NCI-H526 treated with DMSO at 0.1 percent for 48 hours (cell line): ENCODE data around the gene CCDC80.
"Not testable (repeated sequence)": the region's sequence is repeated elsewhere in the genome, so short reads cannot be mapped to it uniquely, and the experiment has no call there.

Experiments
- DNase-seq: peaks from one replicate; lab custom pipeline; 2025; lab: John Stamatoyannopoulos, UW

CCDC80 gene

GRCh38 chr3:112640930-112641801, at the start of gene CCDC80:
Gene CCDC80, minus strand, starts transcription at chr3:112641143. Its CDS starts 1,238 bp downstream, at chr3:112639905.
- DNase-seq = no peak

- no peak for DNase-seq
These were observed 49.0 kb upstream of the CCDC80 start for GRCh38 chr3:112689989-112690388.

GRCh38 chr3:112689385-112689784, 48.4 kb upstream of the CCDC80 start:
- no peak for DNase-seq

GRCh38 chr3:112688819-112689218, 47.9 kb upstream of the CCDC80 start:
- no peak for DNase-seq

GRCh38 chr3:112688085-112688769, 47.3 kb upstream of the CCDC80 start:
- no peak for DNase-seq

- DNase-seq = no peak
These were observed 46.7 kb upstream of the CCDC80 start for GRCh38 chr3:112687616-112688015.

GRCh38 chr3:112687211-112687610, 46.3 kb upstream of the CCDC80 start:
- DNase-seq = no peak

GRCh38 chr3:112685956-112686799, 45.2 kb upstream of the CCDC80 start:
- DNase-seq = no peak

- no peak for DNase-seq
These were observed 44.5 kb upstream of the CCDC80 start for GRCh38 chr3:112685420-112685819.

GRCh38 chr3:112682361-112682760, 41.4 kb upstream of the CCDC80 start:
- DNase-seq = no peak

GRCh38 chr3:112681822-112682325, 40.9 kb upstream of the CCDC80 start:
- no peak for DNase-seq

- DNase-seq = no peak
These were observed 35.8 kb upstream of the CCDC80 start for GRCh38 chr3:112676659-112677234.

- no peak for DNase-seq
These were observed 35.1 kb upstream of the CCDC80 start for GRCh38 chr3:112675943-112676535.

- no peak for DNase-seq
These were observed 34.4 kb upstream of the CCDC80 start for GRCh38 chr3:112675349-112675748.

- no peak for DNase-seq
These were observed 32.0 kb upstream of the CCDC80 start for GRCh38 chr3:112672716-112673541.

GRCh38 chr3:112671930-112672715, 31.2 kb upstream of the CCDC80 start:
- DNase-seq = no peak

- no peak for DNase-seq
These were observed 29.9 kb upstream of the CCDC80 start for GRCh38 chr3:112670824-112671223.

GRCh38 chr3:112667599-112667998, 26.7 kb upstream of the CCDC80 start:
- DNase-seq = no peak

- DNase-seq = not testable (repeated sequence)
These were observed 24.1 kb upstream of the CCDC80 start for GRCh38 chr3:112665009-112665408.

GRCh38 chr3:112656043-112656442, 15.1 kb upstream of the CCDC80 start:
- no peak for DNase-seq
